ENCODE results near the gene ARHGAP15.

DNA sequence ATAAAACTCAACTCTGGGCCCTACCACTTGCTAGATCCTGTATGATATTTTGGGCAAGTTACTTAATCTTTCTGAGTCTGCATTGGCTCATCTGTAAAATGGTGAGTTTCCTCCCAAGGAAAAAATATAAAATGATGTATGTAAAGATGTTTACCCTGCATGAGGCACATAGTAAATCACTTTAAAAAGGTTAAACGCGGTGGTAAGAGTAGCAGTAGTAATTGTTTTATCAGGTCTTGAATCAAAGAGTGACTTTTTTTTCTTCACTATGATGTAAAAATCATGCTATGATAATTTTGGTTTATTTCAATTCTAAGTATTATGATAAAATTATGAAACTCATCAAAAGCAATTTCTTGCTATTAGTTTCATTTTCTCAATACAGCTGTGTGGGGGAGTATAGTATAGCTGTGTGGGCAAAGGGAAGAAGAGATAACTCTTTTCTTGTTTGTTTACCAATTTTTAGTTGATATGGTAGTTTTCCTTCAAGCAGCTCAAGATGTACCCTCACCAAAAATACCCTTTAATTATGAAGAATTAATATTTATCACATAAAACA lies 10.7 kb downstream of the ARHGAP15 start:
- TF ChIP-seq, protein P1, sequence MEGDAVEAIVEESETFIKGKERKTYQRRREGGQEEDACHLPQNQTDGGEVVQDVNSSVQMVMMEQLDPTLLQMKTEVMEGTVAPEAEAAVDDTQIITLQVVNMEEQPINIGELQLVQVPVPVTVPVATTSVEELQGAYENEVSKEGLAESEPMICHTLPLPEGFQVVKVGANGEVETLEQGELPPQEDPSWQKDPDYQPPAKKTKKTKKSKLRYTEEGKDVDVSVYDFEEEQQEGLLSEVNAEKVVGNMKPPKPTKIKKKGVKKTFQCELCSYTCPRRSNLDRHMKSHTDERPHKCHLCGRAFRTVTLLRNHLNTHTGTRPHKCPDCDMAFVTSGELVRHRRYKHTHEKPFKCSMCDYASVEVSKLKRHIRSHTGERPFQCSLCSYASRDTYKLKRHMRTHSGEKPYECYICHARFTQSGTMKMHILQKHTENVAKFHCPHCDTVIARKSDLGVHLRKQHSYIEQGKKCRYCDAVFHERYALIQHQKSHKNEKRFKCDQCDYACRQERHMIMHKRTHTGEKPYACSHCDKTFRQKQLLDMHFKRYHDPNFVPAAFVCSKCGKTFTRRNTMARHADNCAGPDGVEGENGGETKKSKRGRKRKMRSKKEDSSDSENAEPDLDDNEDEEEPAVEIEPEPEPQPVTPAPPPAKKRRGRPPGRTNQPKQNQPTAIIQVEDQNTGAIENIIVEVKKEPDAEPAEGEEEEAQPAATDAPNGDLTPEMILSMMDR (IDR thresholded peaks at IDR 0.05), result no peak
- no peak for TF ChIP-seq POLR2A (IDR thresholded peaks at IDR 0.05)

Data from adrenal gland (tissue), 5 donors.